GM12878 (cell line): Measurements from ENCODE around the gene HOOK1. TPM values are rescaled to one million over a fixed set of nuclear protein-coding genes. Genes with fewer than 3 reads are reported as not detected.

Experiments used
- ATAC-seq: fragments of 200-7000 bp; cut with Tn5 transposase; 3 replicates; pipeline ENCODE4 v1.9.1; 2020; ENCODE audit warnings: mild to moderate bottlenecking, moderate library complexity
- BruUV-seq: library from RNA; stranded (reverse); fragments of 400-500 nt; replicated peaks from 2 replicates; lab custom pipeline; 2021; lab: Mats Ljungman, UMichigan
- CTCF ChIA-PET: fragments of 300-600 bp; sonication (Branson Sonifier 250); formaldehyde crosslinking; extraction: SDS; loops from one replicate; lab custom pipeline; 2021; ENCODE audit warnings: inconsistent platforms; lab: Yijun Ruan, JAX
- POLR2A ChIA-PET: fragments of 350-600 bp; formaldehyde crosslinking; extraction: SDS; loops from one replicate; lab custom pipeline; 2021; ENCODE audit warnings: inconsistent platforms; lab: Charles Lee
- RAD21 ChIA-PET: fragments of 300-600 bp; sonication (Branson Sonifier 250); formaldehyde crosslinking; loops from one replicate; lab custom pipeline; 2023; ENCODE audit warnings: antibody characterized with exemption; ENCODE audit not compliant: unreplicated experiment; lab: Charles Lee
- SMC1A ChIA-PET: fragments of 300-600 bp; sonication (Branson Sonifier 250); formaldehyde crosslinking; loops from one replicate; lab custom pipeline; 2023; ENCODE audit not compliant: unreplicated experiment, uncharacterized antibody; lab: Charles Lee
- DNase-seq: peaks from one replicate; pipeline ENCODE4 v3.0.0-alpha.2; 2011; ENCODE audit warnings: low read depth, low spot score
- FAIRE-seq: peaks from 3 replicates; lab custom pipeline; 2011; peaks lifted over from hg19 to GRCh38; lab: Jason Lieb, UNC
- H2AFZ ChIP-seq: 2 replicates; pipeline ENCODE4 v1.6.0; 2011; ENCODE audit warnings: low read depth, low read length, control low read depth; ENCODE audit not compliant: control insufficient read depth
- H3K27ac ChIP-seq: 2 replicates; pipeline ENCODE4 v1.5.1; 2011; ENCODE audit warnings: control low read depth; ENCODE audit not compliant: control insufficient read depth, insufficient read depth
- H3K27me3 ChIP-seq, 2 experiments: replicated peaks in 1 of 2; 2 replicates each; pipeline versions ENCODE4 v1.6.0 to v1.6.1; 2011; ENCODE audit warnings: low read length in 1 of 2; ENCODE audit not compliant: control insufficient read depth in 2 of 2, insufficient read depth in 2 of 2
- H3K36me3 ChIP-seq, 2 experiments: 2 replicates each; pipeline ENCODE4 v1.5.1; 2011; ENCODE audit warnings: low read length in 1 of 2; ENCODE audit not compliant: control insufficient read depth in 2 of 2, insufficient read depth in 2 of 2
- H3K4me1 ChIP-seq: 2 replicates; pipeline ENCODE4 v1.6.1; 2011; ENCODE audit warnings: mild to moderate bottlenecking, low read length, moderate library complexity, mixed read lengths; ENCODE audit not compliant: control insufficient read depth, insufficient read depth
- H3K4me2 ChIP-seq: 2 replicates; pipeline ENCODE4 v1.6.0; 2011; ENCODE audit warnings: control low read depth; ENCODE audit not compliant: control insufficient read depth, insufficient read depth
- H3K4me3 ChIP-seq: fragments of 200-600 bp; sonication (generic); 2 replicates; pipeline ENCODE4 v1.5.1; 2016
- H3K79me2 ChIP-seq: 2 replicates; pipeline ENCODE4 v1.6.0; 2011; ENCODE audit warnings: low read length; ENCODE audit not compliant: control insufficient read depth, insufficient read depth
- H3K9ac ChIP-seq: 2 replicates; pipeline ENCODE4 v1.8.0; 2011; ENCODE audit warnings: low read length, control low read depth, mixed read lengths; ENCODE audit not compliant: control insufficient read depth, insufficient read depth
- H3K9me3 ChIP-seq: replicated peaks from 3 replicates; pipeline ENCODE4 v1.5.1; 2011; ENCODE audit warnings: mild to moderate bottlenecking, low read length; ENCODE audit not compliant: control insufficient read depth, insufficient read depth
- H4K20me1 ChIP-seq: 2 replicates; pipeline ENCODE4 v1.6.0; 2011; ENCODE audit not compliant: control insufficient read depth, insufficient read depth
- BACH1 ChIP-seq: fragments of 450-650 bp; IDR thresholded peaks from 2 replicates; pipeline ENCODE4 v1.6.1; 2017; ENCODE audit warnings: mild to moderate bottlenecking, borderline replicate concordance
- BHLHE40 ChIP-seq, 2 experiments: fragments of 450-650 bp in 1 of 2; IDR thresholded peaks; 2 replicates each; pipeline ENCODE4 v1.6.1; 2011 to 2017; ENCODE audit warnings: low read depth in 2 of 2, borderline replicate concordance in 1 of 2, improper control_type of control experiment in 1 of 2, low read length in 1 of 2, mild to moderate bottlenecking in 1 of 2
- CBFB ChIP-seq: IDR thresholded peaks from 2 replicates; pipeline ENCODE4 v1.6.1; 2016; ENCODE audit warnings: antibody characterized with exemption, low read depth
- EED ChIP-seq: sonication (generic); IDR thresholded peaks from 2 replicates; pipeline ENCODE4 v1.6.1; 2016; ENCODE audit warnings: antibody characterized with exemption, low read depth
- EZH2 ChIP-seq: IDR thresholded peaks from 2 replicates; pipeline ENCODE4 v1.6.1; 2012; ENCODE audit warnings: low read depth, mild to moderate bottlenecking, control low read depth, inconsistent platforms, low read length, borderline replicate concordance; ENCODE audit not compliant: control insufficient read depth
- FOS ChIP-seq: IDR thresholded peaks from 3 replicates; pipeline ENCODE4 v1.6.1; 2011; ENCODE audit warnings: borderline replicate concordance; ENCODE audit not compliant: insufficient read length; ENCODE audit errors: extremely low read depth
- HDAC6 ChIP-seq: fragments of 200-600 bp; sonication (generic); IDR thresholded peaks from one replicate; pipeline ENCODE4 v1.8.0; 2017; ENCODE audit warnings: antibody characterized with exemption; ENCODE audit not compliant: unreplicated experiment
- IKZF2 ChIP-seq, 2 experiments: fragments of 450-650 bp; IDR thresholded peaks; 2 replicates each; pipeline ENCODE4 v1.6.1; 2017; ENCODE audit warnings: mild to moderate bottlenecking in 2 of 2, moderate library complexity in 2 of 2
- MEF2A ChIP-seq: IDR thresholded peaks from 2 replicates; pipeline ENCODE4 v1.6.1; 2011; ENCODE audit warnings: low read depth, mild to moderate bottlenecking, low read length, moderate library complexity; ENCODE audit not compliant: insufficient read depth
- MTA3 ChIP-seq: IDR thresholded peaks from 2 replicates; pipeline ENCODE4 v1.6.1; 2012; ENCODE audit warnings: low read length, inconsistent platforms, borderline replicate concordance
- RAD51 ChIP-seq: fragments of 450-650 bp; IDR thresholded peaks from 2 replicates; pipeline ENCODE4 v1.6.1; 2016; ENCODE audit warnings: moderate library complexity, mild to moderate bottlenecking, inconsistent platforms
- SIN3A ChIP-seq: IDR thresholded peaks from 2 replicates; pipeline ENCODE4 v1.6.1; 2012; ENCODE audit warnings: low read depth, low read length, improper control_type of control experiment
- SMAD1 ChIP-seq: fragments of 450-650 bp; IDR thresholded peaks from 2 replicates; pipeline ENCODE4 v1.6.1; 2018; ENCODE audit warnings: mild to moderate bottlenecking, low read depth; ENCODE audit not compliant: partially characterized antibody
- USF1 ChIP-seq: IDR thresholded peaks from 2 replicates; pipeline ENCODE4 v1.6.1; 2011; ENCODE audit warnings: borderline replicate concordance, low read depth, mild to moderate bottlenecking, moderate library complexity, mixed read lengths, low read length; ENCODE audit not compliant: insufficient read depth; ENCODE audit errors: extremely low read length
- WGBS: methylation state at CpG from one replicate; pipeline ENCODE4 v1.1.6; 2016; ENCODE audit warnings: low lambda C conversion rate; ENCODE audit not compliant: insufficient replicate concordance, insufficient coverage; ENCODE audit errors: missing lambda C conversion rate; 5-methylcytosine and 5-hydroxymethylcytosine counted together
- in situ Hi-C: fragments of 300-500 bp; cut with MboI; formaldehyde crosslinking; loops from 9 replicates; pipeline ENCODE4 v1.14.3; 2018; ENCODE audit warnings: mixed read lengths
- intact Hi-C: fragments of 100-400 bp; cut with micrococcal nuclease; formaldehyde crosslinking; loops from one replicate; pipeline ENCODE4 v1.14.2; 2022; ENCODE audit not compliant: unreplicated experiment
- polyA plus RNA-seq, 11 experiments: library from polyadenylated mRNA; depleted of rRNA in 4 of 11; unstranded in 6 of 11; stranded (reverse) in 5 of 11; fragments of >200 nt; fragmentation: Nextera tagmentation in 4 of 11; fragmentation: Illumina TruSeq in 1 of 11; extraction: Ambion mirVana in 4 of 11; extraction: Trizol in 1 of 11; gene quantifications; 1 replicate in 1 of 11; 2 replicates in 10 of 11; pipeline versions ENCODE4 v1.2.1 to v1.2.3, GENCODE V29; 2011 to 2016; ENCODE audit warnings: inconsistent platforms in 2 of 11, missing spikeins in 2 of 11, low read depth in 1 of 11
- total RNA-seq, 4 experiments: library from RNA; depleted of rRNA in 3 of 4; stranded (reverse); fragments of >200 nt in 3 of 4; fragmentation: Illumina TruSeq in 1 of 4; extraction: Trizol in 1 of 4; gene quantifications; 2 replicates each; pipeline versions ENCODE4 v1.2.1 to v1.2.3, GENCODE V29; 2013 to 2021
- TF ChIP-seq, protein P1 (sequence below): fragments of 450-650 bp; formaldehyde crosslinking; IDR thresholded peaks from 2 replicates; pipeline ENCODE4 v1.4.0; 2020; ENCODE audit warnings: mild to moderate bottlenecking, moderate library complexity
- TF ChIP-seq, protein P2 (sequence below): fragments of 450-650 bp; IDR thresholded peaks from 2 replicates; pipeline ENCODE4 v1.6.1; 2017; ENCODE audit warnings: mild to moderate bottlenecking, low read depth, inconsistent platforms; ENCODE audit not compliant: poor library complexity, severe bottlenecking

The HOOK1 gene
- total and polyA plus RNA-seq, 10 of the 15 experiments (the other 5 are each of a cell fraction or from before 2014, with no cell fraction given): 1.4 to 15.4 (median 3.7) TPM

DNA sequence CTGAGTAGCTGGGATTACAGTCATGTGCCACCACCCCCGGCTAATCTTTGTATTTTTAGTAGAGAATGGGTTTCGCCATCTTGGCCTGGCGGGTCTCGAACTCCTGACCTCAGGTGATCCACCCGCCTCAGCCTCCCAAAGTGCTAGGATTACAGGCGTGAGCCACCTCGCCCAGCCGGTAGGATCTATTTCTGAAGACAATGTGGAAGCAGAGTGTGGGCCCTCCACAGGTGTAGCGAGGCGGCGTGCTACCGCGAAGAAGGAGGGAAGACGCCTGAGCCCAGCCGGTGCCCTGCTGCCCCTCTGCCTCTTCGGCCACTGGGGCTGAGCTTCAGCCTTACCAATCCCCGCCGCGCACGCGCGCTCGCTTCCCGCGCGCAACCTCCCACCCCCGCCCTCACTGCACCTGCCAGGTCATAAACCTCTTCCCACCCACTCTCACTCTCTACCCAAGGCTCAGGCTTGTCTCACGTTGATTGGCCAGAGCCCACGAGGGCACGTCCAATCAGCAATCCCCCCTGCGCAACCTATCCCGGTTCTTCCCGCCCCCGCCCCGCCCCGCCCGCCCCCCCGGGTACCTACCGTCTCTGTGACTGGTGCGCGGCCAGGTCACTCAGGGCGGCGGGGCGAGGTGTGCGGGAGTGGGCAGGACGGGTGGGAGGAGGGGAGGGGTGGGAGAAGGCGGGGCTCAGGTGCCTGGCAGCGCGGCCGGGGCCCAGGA, 409 bp upstream of the HOOK1 start:
- no peaks in the 10 kb centered on the region for H3K36me3 ChIP-seq
- ChIA-PET CTCF (interaction anchor here (0.8 to 1.5 kb wide), 5 partner anchors 10 to 157 kb away, joined by 3 to 6 read pairs (median 3); no protein-coding TSS in a partner anchor), SMC1A (interaction anchor here (1.4 to 1.6 kb wide), 2 partner anchors 9 to 19 kb away, joined by 3 to 5 read pairs; no protein-coding TSS in a partner anchor), POLR2A (interaction anchor here (0.5 kb wide), 1 partner anchor 1707 kb away, joined by 4 read pairs; no protein-coding TSS in a partner anchor), RAD21 (interaction anchor here (1.1 kb wide), 1 partner anchor 1030 kb away, joined by 3 read pairs; the partner anchor contains the start of gene JUN)
- BruUV-seq: no TSS peak
- DNase-seq (peak; percentile 94), ATAC-seq (peak; percentile 96), FAIRE-seq (peak; percentile 88)
- peak overlapping the region; percentile 53; the same call in 1 of the 2 replicates for H3K4me3 ChIP-seq
- no peak overlapping the region for H3K27ac ChIP-seq
- WGBS: under 1% methylated on average over 27 of the region's 50 CpGs
- H3K9ac ChIP-seq: no peak overlapping the region; the same call in 1 of the 2 replicates
- intact Hi-C loops: no loop called here
- no peaks in the 10 kb centered on the region for H3K9me3 ChIP-seq
- in situ Hi-C loops: no loop called here
- peak overlapping the region; percentile 69 for H3K4me2 ChIP-seq
- peak overlapping the region; percentile 76 for H2AFZ ChIP-seq
- no peaks in the 10 kb centered on the region for H3K27me3 ChIP-seq
- no peaks in the 10 kb centered on the region for H4K20me1 ChIP-seq
- no peaks in the 10 kb centered on the region for H3K79me2 ChIP-seq
- H3K4me1 ChIP-seq: no peaks in the 10 kb centered on the region
- TF ChIP-seq MEF2A (no peak), MTA3 (no peak), BHLHE40 (IDR thresholded peaks at IDR 0.05; ENCODE audit: borderline replicate concordance in 1 of 2, low read depth in 2 of 2, low read length in 1 of 2) (peak; percentile 68 to 74; a peak in 3 of 4 replicates), USF1 (no peak), SMAD1 (no peak), EZH2 (no peak), HDAC6 (no peak), RAD51 (no peak), CBFB (no peak), IKZF2 (IDR thresholded peaks at IDR 0.05) (peak in 1 of 2 experiments; percentile 8; a peak in 1 of 4 replicates), SIN3A (no peak), FOS (peak; percentile 40), BACH1 (0 out of 2 replicates have a peak, but pooled peaks have one; percentile 45), EED (no peak)
- TF ChIP-seq, protein P1, sequence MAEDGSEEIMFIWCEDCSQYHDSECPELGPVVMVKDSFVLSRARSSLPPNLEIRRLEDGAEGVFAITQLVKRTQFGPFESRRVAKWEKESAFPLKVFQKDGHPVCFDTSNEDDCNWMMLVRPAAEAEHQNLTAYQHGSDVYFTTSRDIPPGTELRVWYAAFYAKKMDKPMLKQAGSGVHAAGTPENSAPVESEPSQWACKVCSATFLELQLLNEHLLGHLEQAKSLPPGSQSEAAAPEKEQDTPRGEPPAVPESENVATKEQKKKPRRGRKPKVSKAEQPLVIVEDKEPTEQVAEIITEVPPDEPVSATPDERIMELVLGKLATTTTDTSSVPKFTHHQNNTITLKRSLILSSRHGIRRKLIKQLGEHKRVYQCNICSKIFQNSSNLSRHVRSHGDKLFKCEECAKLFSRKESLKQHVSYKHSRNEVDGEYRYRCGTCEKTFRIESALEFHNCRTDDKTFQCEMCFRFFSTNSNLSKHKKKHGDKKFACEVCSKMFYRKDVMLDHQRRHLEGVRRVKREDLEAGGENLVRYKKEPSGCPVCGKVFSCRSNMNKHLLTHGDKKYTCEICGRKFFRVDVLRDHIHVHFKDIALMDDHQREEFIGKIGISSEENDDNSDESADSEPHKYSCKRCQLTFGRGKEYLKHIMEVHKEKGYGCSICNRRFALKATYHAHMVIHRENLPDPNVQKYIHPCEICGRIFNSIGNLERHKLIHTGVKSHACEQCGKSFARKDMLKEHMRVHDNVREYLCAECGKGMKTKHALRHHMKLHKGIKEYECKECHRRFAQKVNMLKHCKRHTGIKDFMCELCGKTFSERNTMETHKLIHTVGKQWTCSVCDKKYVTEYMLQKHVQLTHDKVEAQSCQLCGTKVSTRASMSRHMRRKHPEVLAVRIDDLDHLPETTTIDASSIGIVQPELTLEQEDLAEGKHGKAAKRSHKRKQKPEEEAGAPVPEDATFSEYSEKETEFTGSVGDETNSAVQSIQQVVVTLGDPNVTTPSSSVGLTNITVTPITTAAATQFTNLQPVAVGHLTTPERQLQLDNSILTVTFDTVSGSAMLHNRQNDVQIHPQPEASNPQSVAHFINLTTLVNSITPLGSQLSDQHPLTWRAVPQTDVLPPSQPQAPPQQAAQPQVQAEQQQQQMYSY: no peak
- TF ChIP-seq, protein P2, sequence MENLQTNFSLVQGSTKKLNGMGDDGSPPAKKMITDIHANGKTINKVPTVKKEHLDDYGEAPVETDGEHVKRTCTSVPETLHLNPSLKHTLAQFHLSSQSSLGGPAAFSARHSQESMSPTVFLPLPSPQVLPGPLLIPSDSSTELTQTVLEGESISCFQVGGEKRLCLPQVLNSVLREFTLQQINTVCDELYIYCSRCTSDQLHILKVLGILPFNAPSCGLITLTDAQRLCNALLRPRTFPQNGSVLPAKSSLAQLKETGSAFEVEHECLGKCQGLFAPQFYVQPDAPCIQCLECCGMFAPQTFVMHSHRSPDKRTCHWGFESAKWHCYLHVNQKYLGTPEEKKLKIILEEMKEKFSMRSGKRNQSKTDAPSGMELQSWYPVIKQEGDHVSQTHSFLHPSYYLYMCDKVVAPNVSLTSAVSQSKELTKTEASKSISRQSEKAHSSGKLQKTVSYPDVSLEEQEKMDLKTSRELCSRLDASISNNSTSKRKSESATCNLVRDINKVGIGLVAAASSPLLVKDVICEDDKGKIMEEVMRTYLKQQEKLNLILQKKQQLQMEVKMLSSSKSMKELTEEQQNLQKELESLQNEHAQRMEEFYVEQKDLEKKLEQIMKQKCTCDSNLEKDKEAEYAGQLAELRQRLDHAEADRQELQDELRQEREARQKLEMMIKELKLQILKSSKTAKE: no peak
